ELR (cell line): ENCODE data around the gene AVPR1B.

Source experiments
- DNase-seq: peaks from one replicate; pipeline ENCODE4 v3.0.0-alpha.2; 2015; ENCODE audit warnings: low read depth

AVPR1B gene

DNA sequence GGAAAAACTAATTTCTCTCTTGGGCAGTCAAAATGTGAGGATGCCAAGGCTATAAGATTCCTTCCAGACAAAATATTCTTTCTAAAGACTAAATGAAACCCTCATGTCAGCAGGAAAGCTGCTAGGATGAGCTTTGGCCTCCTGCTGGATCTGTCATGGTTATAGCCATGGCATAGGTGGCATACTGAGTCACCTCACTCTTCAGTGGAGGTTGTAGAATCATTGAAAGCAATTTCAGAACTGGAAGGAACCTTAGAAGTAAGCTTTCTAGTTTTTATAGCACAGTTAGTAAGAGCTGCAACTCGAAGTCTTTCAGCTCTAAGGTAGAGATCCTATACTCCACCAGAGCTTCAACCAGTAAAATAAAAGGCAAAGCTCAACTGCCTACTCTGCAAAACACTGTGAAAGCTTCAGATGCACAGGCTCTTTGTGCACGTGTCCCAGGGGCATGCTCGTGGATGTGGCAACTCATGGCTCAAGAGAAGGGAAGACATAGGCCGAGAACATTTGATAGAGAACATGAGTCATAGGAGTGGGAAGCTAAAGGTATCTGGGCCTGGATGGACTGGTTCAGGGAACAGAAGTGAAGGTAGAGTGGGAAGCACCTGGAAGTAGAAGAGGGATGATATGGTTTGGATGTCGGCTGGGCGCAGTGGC lies 5.8 kb downstream of the AVPR1B start:
- DNase-seq = no peak

DNA sequence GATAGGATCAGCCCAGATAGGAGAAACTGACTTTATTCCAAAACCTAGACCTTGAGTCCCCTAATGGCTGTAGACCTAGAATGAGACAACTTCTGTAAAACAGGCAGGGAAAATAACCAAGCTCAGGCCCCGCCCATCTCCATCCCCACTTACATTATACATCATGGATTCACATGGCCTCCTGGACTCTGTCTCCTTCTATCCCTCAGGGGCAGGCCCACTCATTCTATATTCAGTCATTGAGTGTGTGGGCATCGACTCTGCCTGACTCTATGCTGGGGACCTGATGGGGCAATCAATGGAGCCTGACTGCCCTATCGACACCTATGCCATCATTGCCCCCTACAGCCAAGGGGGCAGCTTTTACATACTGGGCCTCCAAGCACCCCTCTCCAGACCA lies 6.4 kb downstream of the AVPR1B start:
- DNase-seq = no peak

DNA sequence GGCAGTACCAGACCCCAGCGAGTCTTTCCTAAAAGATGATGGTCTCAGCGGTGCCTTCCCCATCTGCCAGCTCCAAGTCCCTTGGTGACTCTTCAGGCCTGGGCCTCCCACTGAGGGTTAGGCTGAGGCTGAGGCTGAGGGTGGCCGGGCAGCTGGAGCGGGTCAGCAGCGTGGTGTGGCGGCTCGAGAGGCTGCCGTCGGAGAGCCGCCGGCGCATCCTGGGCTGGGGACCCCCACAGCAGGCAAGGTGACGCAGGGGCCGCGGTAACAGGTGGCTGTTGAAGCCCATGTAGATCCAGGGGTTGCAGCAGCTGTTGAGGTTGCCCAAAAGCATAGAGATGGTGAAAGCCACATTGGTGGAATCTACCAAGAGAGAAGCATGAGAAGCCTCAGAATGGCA lies 7.0 kb downstream of the AVPR1B start:
- no peak for DNase-seq

DNA sequence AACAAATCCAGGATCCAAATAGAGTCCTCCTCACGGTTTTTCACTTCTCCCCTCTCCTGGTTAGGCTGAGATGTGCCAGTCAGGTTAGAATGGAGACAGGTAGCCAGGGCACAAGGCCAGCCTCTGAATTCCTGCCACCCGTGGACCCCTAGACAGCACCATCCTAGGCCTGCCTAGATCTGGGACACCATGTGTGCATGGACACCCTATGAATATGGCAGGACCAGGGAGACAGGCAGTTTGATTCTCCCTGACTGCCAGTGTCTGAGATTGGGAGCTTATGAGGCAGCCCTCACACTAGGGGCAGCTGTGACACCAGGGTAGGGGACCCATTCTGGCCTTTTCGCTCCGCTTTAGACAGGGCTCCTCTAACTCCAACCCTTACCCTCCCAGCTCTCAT lies 7.5 kb downstream of the AVPR1B start:
- DNase-seq = no peak

DNA sequence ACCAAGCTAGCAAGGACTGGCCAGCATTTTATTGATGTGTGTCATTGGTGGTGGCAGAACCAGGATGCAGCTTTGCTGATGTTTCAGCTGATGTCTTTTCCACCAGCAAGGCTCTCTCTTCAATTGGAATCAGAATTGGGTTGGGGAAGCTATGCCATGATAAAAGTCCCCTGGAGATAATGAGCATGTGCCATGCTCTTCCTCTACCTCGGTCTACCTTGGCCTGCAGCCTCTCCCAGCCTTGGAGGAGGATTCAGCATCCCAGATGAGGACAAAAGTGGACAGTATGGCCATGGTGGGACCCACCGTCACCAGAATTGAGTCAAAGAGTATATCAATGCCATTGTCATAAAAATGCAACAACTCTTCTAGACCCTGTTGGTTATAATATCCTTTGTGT lies 8.6 kb downstream of the AVPR1B start:
- no peak for DNase-seq

DNA sequence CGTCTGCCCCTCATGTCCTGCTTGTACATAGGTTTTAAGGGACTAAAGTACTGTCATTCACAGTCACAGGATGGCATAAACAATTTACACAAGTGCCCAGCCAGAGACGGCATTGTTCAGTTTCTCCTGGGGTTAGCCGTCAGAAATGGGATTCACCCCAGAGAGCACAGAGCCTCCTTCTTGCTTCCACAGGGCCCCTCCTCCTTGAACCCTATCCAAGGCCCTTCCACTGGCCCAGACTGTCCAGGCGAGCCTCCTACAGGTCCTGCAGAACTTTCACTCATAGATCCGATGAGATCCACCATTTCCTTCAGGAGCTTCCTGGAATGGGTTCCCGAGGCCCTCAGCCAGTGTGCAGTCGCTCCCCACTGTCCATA lies 10.0 kb downstream of the AVPR1B start:
- DNase-seq = no peak

DNA sequence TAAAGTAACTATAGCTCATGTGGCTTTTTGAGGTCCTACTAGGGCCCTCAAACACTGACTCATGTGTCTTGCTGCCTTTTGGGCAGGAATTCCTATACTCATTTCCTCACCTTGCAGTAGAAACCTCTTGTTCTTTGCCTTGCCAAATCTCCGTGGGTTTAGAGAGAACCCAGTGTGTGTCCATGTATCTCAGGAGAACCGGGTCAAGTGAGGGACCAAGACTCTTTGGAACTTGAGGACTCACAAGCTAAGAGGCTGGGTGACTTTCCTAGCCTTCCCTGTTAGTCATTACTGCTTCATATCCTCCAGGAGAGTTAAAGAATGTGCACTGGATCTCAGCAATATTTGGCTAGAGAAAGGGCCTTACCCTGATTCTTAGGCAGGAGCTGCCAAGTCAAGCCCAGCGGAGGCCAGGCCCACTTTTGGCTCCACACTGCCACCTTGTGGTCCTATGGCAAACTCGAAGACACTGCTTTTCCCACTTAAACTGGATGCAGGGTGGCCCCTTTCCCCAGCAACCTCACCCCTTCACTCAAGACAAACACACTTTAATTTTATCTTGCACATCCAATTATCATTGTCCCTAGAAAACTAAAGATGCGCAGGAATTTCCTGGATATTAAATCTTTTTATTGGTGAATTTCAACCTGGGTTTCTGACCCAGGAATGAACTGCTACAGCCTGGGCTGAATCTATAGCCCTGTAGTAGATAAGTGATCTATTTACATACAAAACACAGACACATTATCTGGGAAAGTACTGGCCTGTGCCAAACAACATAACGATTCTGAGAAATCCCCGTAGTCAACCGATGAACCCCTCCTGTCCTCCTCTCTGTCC lies 10.6 kb downstream of the AVPR1B start:
- DNase-seq = peak; percentile 81

DNA sequence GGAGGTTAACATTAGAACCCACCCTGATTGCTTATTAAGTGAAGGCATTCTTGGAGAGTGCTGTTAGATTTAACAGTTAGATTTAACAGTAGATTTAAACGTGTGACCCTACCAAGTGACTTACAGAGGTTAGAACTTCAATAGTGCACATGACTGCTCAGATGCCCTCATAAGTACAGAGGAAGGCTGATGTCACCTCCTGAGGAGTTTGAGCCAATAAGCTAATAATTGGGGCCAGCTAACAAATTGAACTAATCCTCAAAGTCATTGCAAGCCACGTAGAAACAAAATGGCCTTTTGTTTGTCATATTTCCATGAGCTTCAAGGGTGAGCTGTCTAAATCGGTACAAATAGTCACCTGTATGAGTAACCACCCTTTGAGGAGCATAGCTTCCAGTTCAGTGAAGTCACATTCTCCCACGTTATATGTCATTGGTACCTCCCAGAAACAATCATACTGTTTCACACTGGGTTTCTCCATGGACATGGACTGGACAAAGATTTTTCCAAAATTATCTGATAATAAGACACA lies 11.7 kb downstream of the AVPR1B start:
- no peak for DNase-seq

DNA sequence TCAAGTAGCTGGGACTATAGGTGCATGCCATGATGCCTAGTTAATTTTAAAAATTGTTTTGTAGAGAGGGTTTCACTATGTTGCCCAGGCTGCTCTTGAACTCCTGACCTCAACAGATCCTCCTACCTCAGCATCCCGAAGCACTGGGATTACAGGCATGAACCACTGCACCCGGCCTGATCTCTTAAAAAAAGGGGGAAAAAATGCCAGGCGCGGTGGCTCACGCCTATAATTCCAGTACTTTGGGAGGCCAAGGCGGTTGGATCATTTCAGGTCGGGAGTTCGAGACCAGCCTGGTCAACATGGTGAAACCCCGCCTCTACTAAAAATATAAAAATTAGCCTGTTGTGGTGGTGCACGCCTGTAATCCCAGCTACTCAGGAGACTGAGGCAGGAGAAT lies 13.2 kb downstream of the AVPR1B start:
- DNase-seq = no peak

DNA sequence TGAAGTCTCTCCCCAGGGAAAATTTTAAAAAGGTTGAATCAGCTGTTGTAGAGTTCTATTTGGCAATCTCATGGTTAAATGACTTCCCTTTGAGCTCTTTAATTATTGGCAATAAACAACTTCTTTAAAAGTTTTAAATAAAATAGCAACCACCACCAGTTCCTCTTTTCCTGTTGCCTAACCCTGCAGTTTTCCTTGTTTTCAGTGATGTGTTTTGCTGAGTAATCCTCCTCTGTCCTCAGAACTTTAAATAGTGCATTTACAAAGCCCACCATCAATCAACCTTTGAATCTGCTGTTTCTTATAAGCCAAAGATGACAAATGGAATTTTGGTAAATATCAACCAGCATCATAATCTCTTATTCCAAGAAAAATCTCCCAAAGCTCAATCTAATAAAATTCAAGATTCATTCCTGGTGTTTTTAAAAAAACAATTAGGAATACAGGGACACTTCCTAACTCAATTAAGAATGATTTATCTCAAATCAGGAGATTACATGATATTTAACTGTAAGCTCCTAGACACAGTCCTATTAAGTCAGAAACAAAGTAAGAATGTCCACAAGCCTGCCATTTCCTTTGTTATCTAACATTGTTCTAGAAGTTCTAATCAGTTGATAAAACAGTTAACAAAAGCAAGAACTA lies 14.8 kb downstream of the AVPR1B start:
- DNase-seq = no peak

DNA sequence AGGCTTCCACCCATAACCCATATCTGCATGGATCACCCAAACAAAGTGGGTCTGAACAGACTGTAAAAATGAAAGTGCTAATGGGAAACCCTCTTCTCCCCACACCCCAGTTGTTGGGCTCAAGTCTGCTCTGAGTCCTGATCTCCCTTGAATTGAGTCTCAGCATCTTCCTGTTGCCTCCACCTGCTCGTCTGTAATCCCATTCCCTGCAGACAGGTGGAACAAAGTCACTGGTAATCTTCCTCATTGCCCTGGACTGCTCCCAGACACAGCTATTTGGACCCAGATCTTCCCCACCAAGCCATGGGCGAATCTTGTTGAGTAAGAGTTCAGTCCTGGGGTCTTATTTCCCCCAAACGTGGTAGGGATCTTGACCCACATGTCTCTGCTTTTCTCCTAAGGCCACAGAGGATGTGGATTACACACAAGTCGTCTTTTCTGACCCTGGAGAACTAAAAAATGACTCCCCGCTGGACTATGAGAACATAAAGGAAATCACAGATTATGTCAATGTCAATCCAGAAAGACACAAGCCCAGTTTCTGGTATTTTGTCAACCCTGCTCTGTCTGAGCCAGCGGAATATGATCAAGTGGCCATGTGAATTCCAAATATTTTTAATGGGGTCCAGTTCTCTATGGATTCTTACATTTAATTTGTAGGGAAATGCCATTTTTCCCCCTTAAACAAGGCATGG lies 15.7 kb downstream of the AVPR1B start:
- DNase-seq = no peak

DNA sequence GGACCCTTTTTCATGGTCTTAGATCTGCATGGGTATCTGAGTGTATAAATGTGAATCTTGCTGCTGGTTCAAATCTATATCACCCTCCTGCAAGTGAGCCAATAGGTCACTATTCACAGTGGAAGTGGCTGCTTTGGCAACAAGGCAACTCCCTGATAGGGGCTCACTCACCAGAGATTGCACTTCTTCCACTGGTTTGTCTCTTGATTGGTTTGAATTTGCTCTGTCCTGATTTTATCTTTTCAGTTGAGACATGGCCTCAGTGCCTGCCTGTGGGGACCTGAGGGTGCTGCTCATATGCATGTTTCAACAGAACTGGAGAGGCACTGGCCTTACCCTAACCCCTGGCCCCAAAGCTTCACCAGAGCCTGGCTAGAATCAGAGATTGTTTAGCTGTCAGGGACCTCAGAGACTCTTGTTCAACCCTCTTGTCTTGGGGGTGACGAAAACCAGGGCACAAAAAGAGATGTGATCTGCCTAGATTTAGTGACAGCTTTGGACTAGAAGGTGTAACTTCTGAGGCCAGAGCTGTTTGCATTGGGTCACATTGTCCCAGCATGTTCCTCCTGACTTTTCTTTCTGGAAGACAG lies 16.9 kb downstream of the AVPR1B start:
- no peak for DNase-seq

DNA sequence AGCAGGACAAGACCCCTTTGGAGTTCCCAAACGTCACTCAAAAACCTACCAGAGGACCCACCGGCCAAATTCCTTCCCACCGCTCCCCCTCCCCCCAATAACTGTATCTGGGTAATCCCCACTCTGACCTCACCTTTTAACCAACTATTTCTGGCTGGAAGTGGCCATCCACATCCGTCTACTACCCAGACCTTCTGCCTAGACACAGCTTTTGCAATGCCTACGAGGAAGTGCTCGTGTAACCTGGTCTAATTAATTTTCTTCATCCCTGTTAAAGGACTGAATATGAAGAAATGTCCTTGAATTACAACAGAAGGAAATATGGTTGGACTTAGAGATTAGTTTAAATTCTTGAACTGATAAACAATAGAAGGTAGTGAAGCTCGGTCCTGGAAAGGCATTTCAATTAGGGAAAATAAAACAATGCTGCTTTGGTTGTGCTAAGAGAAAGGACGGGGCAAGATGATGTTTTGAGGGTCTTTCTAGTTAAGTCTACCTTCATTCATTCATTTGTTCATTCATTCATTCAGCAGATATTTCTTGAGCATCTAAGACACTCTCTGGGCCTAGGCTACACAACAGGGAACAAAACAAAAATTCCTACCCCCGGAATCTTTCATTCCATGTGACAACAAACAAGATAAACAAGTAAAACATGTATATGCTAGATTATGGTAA lies 18.8 kb downstream of the AVPR1B start:
- DNase-seq = no peak

DNA sequence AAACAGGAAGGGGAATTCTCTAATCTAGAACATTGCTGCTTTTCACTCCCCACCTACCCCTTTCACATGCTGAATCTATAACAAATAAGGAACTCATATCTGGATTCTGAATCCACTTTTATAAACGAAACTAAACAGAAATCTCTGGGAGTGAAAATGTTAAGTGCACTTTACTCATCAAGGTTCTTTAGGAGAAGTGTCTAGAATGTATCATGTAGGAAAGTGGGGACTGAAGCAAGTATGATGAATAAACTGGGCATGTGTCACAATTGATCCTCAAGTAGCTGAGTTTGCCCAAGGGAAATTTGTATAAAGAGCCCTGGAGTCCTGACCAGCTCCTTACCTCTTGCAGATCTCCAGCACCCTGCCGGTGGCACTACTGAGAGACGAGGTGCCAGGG lies 19.8 kb downstream of the AVPR1B start:
- no peak for DNase-seq

DNA sequence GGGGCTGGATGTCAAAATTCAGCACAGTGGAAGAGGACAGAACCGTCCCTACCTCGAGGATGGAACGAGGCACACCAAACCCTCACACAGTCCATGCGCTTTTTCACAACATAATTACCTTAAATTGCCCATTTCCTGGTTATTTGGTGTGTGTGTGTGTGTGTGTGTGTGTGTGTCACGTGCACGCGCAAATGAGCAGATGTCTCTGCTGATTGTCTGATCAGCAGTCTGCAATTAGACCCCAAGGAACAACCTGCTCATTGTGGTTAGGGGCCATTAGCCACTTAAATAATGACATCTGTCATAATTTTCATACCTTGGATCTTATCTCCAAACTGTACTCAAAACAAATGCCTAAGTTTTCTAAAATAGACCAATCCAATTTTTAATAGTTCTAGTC lies 23.2 kb downstream of the AVPR1B start:
- no peak for DNase-seq

DNA sequence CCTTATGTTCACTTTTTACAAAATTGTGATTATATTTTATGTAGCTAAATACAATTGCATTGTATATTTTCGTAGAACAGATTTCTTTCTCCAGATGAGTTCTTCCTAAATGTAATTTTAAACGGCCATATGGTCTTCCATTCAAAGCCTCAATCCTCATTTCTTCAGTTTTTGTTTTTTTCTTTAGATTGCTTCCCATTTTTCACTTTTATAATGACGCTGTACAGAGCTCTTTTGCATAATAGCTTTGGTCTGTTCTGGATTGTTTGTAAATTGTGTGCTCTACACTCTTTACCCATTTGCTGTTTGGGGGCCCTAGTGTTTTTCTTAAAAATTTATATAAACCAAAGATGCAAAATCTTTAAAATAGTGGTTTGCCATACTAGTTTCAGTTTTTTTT lies 27.8 kb downstream of the AVPR1B start:
- no peak for DNase-seq

DNA sequence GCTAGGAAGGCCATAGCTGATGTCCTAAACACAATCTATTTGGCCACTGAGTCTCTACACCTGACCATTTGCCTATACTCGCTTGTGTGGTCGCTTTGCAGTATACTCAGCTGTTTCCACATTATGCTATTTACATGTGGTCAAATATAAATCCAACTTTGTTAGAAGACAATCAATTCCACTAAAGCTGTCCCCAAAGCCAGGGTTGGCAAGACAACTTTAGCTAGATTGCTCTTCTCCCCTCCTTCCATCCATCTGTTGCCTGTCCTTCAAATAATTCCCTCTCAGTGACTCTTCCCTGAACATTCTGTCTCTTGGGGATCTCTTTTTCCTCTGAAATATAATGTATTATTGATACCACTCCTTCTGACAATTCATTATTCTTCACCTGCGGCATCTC lies 30.1 kb downstream of the AVPR1B start:
- DNase-seq = no peak

DNA sequence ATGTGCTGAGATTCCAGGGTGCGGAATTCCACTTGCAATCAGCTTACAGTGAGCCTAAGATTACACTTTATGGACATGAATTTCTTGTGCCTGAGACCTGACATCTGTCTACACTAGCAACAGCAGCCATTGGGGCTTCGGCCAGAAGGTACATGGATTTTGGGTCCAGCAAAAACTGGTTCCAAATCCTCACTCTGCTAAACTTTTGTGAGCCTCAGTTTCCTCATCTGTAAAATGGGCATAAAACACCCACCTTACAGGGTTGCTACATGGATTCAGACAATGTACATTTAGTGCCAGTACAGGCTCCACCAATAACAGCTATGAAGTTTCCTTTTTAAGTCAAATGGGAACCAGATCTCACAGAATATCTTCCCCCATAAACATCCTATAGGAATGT lies 33.4 kb downstream of the AVPR1B start:
- no peak for DNase-seq

DNA sequence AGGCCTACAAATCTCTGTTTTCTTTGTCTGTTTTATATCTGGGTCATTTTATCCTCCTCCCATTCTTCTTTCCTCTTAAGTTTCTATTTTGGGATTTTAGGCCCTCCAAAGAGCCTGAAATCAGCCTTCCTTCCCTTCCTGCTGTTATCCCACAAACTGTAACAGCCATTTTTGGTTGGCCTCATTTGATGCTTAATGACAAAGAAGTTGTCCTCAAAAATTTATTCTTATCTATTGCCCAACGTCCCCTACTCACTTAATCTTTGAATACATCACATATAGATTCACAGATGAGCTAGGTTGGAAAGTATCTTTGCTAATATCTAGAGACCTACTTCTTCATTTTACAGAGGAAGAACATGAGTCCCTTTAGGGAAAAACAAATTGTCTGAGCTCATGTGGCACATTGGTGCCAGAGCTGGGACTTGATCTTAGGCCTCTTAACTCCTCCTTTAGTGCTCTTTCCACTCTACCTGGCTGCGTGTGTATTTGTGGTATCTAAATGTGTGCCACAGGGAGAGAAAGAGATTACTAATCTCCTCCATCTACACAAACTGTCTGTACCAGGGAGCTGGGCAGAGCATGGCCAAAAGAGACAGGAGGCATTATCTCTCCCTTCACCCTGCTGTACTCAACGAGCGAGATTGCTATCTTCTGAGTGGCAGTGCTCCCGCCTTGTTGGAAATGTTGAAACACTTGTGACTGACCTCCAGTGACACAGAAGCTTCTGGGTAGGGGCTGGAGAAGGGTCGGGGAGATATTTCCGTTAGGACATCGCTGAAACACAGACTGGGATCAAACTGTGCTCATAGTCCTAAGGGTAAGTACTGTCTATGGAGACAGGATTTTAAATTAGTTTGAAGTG lies 34.1 kb downstream of the AVPR1B start:
- no peak for DNase-seq

DNA sequence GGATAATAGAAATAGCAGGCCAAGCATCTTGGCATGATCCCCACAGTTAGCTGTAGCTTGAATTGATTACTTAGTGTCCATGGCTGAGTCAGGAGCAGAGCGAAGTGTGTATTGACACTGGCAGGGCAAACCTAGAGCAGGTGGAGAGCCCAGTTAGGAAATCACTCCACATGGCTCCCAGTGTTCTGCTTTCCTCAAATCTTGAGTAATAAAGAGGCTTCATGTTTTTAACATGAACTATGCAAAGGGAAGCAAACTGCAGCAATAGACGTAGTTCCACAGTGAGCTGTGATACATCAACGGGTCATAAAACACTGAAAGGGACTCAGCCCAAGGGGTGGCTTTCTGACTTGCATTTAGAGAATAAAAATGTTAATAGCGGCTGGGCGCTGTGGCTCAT lies 35.3 kb downstream of the AVPR1B start:
- no peak for DNase-seq
